ENCODE results near the gene AGPAT3.

AGPAT3 gene

GRCh38 chr21:43865540-43866259 lies 677 bp downstream of the AGPAT3 start:
- no peak for DNase-seq

- peak in 1 of 2 experiments; percentile 36 for DNase-seq
Observed at GRCh38 chr21:43866260-43866629, 1.2 kb downstream of the AGPAT3 start.

- no peak for DNase-seq
Observed at GRCh38 chr21:43866659-43867331, 1.8 kb downstream of the AGPAT3 start.

GRCh38 chr21:43867332-43867703 lies 2.3 kb downstream of the AGPAT3 start:
- DNase-seq: no peak

GRCh38 chr21:43867948-43868347 lies 2.9 kb downstream of the AGPAT3 start:
- no peak for DNase-seq

GRCh38 chr21:43868461-43868860 lies 3.4 kb downstream of the AGPAT3 start:
- no peak for DNase-seq

GRCh38 chr21:43869486-43870325 lies 4.7 kb downstream of the AGPAT3 start:
- DNase-seq: no peak

- DNase-seq: no peak
Observed at GRCh38 chr21:43871487-43871886, 6.5 kb downstream of the AGPAT3 start.

GRCh38 chr21:43872531-43873197 lies 7.6 kb downstream of the AGPAT3 start:
- no peak for DNase-seq

- DNase-seq: no peak
Observed at GRCh38 chr21:43873673-43874072, 8.7 kb downstream of the AGPAT3 start.

GRCh38 chr21:43874085-43874805 lies 9.2 kb downstream of the AGPAT3 start:
- no peak for DNase-seq

- DNase-seq: no peak
Observed at GRCh38 chr21:43876605-43877004, 11.6 kb downstream of the AGPAT3 start.

- DNase-seq: no peak
Observed at GRCh38 chr21:43877936-43878575, 13.0 kb downstream of the AGPAT3 start.

GRCh38 chr21:43879348-43880110 lies 14.5 kb downstream of the AGPAT3 start:
- no peak for DNase-seq

GRCh38 chr21:43880111-43880985 lies 15.3 kb downstream of the AGPAT3 start:
- peak in 1 of 2 experiments; percentile 11 for DNase-seq

GRCh38 chr21:43881283-43881682 lies 16.3 kb downstream of the AGPAT3 start:
- no peak for DNase-seq

GRCh38 chr21:43881935-43882334 lies 16.9 kb downstream of the AGPAT3 start:
- no peak for DNase-seq

- no peak for DNase-seq
Observed at GRCh38 chr21:43882952-43883545, 18.0 kb downstream of the AGPAT3 start.

GRCh38 chr21:43884012-43884860 lies 19.2 kb downstream of the AGPAT3 start:
- no peak for DNase-seq

Measured in NCI-H524 (cell line).